ENCODE data around the gene NUP98. TPM values are rescaled to one million over a fixed set of nuclear protein-coding genes. Genes with fewer than 3 reads are reported as not detected.

NUP98 gene
- total and polyA plus RNA-seq, 2 of the 13 experiments (the other 11 are each of a cell fraction or from before 2014, with no cell fraction given), result 76.6 to 85.3 TPM

DNA sequence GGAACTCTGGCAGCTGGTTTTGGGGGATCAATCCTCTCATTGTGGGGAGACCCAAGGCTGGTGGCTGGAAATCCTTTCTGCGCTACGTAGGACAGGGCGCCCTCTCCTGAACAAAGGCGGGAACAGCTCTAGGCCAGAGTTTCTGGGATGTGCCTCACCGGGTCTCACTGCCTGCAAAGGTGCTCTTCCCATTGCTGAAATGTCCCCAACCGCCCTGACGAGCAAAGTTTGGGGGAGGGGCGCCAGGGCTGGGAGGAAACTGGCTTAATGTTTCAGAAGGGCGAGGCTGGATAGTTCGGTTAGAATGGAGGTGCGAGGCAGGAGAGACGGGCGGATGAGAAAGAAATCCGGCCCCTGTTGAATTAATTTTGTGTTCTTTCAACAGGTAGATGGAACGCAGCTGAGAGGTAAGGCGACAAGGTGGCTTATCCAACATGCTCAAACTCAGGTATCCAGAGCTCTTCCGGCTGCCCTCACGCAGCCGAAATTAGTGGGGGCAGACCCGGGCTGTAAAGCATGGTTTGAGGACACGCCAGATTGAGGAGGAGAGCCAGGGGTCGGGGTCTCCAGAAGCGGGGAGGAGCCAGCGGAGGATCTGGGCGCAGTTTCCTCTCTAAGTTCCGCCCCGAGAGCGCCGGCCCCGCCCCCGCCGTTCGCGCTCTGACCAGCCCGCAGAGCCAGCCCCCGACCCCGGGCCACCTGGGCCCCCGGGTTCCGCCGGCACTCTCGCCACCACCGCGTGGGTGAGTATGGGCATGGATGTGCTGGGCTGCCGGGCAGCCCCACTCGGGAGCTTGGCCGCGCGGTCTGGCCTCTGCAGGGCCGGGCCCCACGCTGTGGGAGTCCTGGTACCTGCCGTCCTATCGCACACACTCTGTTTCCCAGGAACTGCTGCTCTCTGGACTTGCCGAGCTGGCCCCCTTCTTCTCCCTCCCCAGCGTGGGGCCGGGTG, 10.8 kb upstream of the NUP98 start, which contains the start of gene PGAP2 (continued):
- TF ChIP-seq ZNF263 (CRISPR knock-in tag; IDR thresholded peaks at IDR 0.05), result peak; percentile 10; the same call in 1 of the 2 replicates
- TF ChIP-seq MXD4 (CRISPR knock-in tag; IDR thresholded peaks at IDR 0.05), result peak; percentile 38; the same call in 1 of the 2 replicates
- no peak for TF ChIP-seq ZNF512 (CRISPR knock-in tag; IDR thresholded peaks at IDR 0.05)
- no peak for TF ChIP-seq RERE (CRISPR knock-in tag; IDR thresholded peaks at IDR 0.05; ENCODE audit: low read depth)
- no peak for TF ChIP-seq ZNF253 (CRISPR knock-in tag; IDR thresholded peaks at IDR 0.05; ENCODE audit: borderline replicate concordance)
- TF ChIP-seq ZNF740 (CRISPR knock-in tag; IDR thresholded peaks at IDR 0.05), result no peak
- TF ChIP-seq CREBL2 (CRISPR knock-in tag; IDR thresholded peaks at IDR 0.05; ENCODE audit: borderline replicate concordance), result no peak
- no peak for TF ChIP-seq E2F1 (CRISPR knock-in tag; IDR thresholded peaks at IDR 0.05)
- no peak for TF ChIP-seq SNAPC2 (CRISPR knock-in tag; IDR thresholded peaks at IDR 0.05)
- TF ChIP-seq MED1 (CRISPR knock-in tag; IDR thresholded peaks at IDR 0.05), result peak; percentile 18; the same call in 1 of the 2 replicates
- no peak for TF ChIP-seq FOXK2 (IDR thresholded peaks at IDR 0.05)
- no peak for TF ChIP-seq KLF11 (CRISPR knock-in tag; IDR thresholded peaks at IDR 0.05)
- no peak for TF ChIP-seq SUZ12 (IDR thresholded peaks at IDR 0.05; ENCODE audit: low read depth, low read length)
- TF ChIP-seq, protein P1, sequence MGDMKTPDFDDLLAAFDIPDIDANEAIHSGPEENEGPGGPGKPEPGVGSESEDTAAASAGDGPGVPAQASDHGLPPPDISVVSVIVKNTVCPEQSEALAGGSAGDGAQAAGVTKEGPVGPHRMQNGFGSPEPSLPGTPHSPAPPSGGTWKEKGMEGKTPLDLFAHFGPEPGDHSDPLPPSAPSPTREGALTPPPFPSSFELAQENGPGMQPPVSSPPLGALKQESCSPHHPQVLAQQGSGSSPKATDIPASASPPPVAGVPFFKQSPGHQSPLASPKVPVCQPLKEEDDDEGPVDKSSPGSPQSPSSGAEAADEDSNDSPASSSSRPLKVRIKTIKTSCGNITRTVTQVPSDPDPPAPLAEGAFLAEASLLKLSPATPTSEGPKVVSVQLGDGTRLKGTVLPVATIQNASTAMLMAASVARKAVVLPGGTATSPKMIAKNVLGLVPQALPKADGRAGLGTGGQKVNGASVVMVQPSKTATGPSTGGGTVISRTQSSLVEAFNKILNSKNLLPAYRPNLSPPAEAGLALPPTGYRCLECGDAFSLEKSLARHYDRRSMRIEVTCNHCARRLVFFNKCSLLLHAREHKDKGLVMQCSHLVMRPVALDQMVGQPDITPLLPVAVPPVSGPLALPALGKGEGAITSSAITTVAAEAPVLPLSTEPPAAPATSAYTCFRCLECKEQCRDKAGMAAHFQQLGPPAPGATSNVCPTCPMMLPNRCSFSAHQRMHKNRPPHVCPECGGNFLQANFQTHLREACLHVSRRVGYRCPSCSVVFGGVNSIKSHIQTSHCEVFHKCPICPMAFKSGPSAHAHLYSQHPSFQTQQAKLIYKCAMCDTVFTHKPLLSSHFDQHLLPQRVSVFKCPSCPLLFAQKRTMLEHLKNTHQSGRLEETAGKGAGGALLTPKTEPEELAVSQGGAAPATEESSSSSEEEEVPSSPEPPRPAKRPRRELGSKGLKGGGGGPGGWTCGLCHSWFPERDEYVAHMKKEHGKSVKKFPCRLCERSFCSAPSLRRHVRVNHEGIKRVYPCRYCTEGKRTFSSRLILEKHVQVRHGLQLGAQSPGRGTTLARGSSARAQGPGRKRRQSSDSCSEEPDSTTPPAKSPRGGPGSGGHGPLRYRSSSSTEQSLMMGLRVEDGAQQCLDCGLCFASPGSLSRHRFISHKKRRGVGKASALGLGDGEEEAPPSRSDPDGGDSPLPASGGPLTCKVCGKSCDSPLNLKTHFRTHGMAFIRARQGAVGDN (CRISPR knock-in tag; IDR thresholded peaks at IDR 0.05), result peak; percentile 68
- peak; percentile 75 for TF ChIP-seq XRCC5 (optimal IDR thresholded peaks at IDR 0.05; ENCODE audit: low read length)
- no peak for TF ChIP-seq PHB2 (IDR thresholded peaks at IDR 0.05; ENCODE audit: partially characterized antibody)
